Heart right ventricle (tissue), 16 donors: Measurements from ENCODE around the gene HAPLN1. TPM values are rescaled to one million over a fixed set of nuclear protein-coding genes. Genes with fewer than 3 reads are reported as not detected.

Source experiments
- ATAC-seq, 8 donors: fragments of 200-7000 bp; cut with Tn5 transposase; one replicate each; pipeline ENCODE4 v1.9.1; 2020; ENCODE audit warnings: mild to moderate bottlenecking in 8 of 8, moderate library complexity in 8 of 8, moderate number of reproducible peaks in 1 of 8
- DNase-seq, 2 donors: peaks; one replicate each; pipeline ENCODE4 v3.0.0-alpha.2; 2020
- H3K27ac ChIP-seq, 10 donors: fragments of 200-600 bp; sonication (generic) in 2 of 10; one replicate each; pipeline versions ENCODE4 v1.5.0 to v1.8.0; 2020 to 2022; ENCODE audit warnings: mild to moderate bottlenecking in 3 of 10
- H3K27me3 ChIP-seq, 7 donors: fragments of 200-600 bp; one replicate each; pipeline ENCODE4 v1.8.0; 2021 to 2022; ENCODE audit warnings: mild to moderate bottlenecking in 2 of 7
- H3K36me3 ChIP-seq, 9 donors: fragments of 200-600 bp; sonication (generic) in 1 of 9; one replicate each; pipeline versions ENCODE4 v1.5.0 to v1.8.0; 2020 to 2022; ENCODE audit warnings: mild to moderate bottlenecking in 2 of 9
- H3K4me1 ChIP-seq, 9 donors: fragments of 200-600 bp; sonication (generic) in 1 of 9; one replicate each; pipeline versions ENCODE4 v1.5.0 to v1.8.0; 2020 to 2022; ENCODE audit warnings: mild to moderate bottlenecking in 4 of 9
- H3K4me3 ChIP-seq, 10 donors: fragments of 200-600 bp; sonication (generic) in 2 of 10; one replicate each; pipeline versions ENCODE4 v1.5.0 to v1.8.0; 2020 to 2022; ENCODE audit warnings: mild to moderate bottlenecking in 7 of 10, moderate library complexity in 2 of 10
- H3K9me3 ChIP-seq, 11 donors: fragments of 200-600 bp in 10 of 11; sonication (generic) in 2 of 11; one replicate each; pipeline versions ENCODE4 v1.5.0 to v1.8.0; 2013 to 2022; ENCODE audit warnings: mild to moderate bottlenecking in 2 of 11, control low read depth in 1 of 11, moderate library complexity in 1 of 11
- WGBS, 2 donors: extraction: QIAGEN DNeasy Blood & Tissue Kit; methylation state at CpG; one replicate each; pipeline ENCODE4 v1.1.7; 2013; ENCODE audit warnings: inconsistent platforms in 1 of 2; 5-methylcytosine and 5-hydroxymethylcytosine counted together
- intact Hi-C, 10 donors: fragments of 100-400 bp; cut with DNase I; formaldehyde crosslinking; loops; one replicate each; pipeline versions ENCODE4 v1.11.1 to v1.14.2; 2022
- polyA plus RNA-seq, 2 donors: library from polyadenylated mRNA; stranded (reverse); fragments of 200-250 nt; gene quantifications; one replicate each; pipeline ENCODE4 v1.2.3, GENCODE V29; 2013
- total RNA-seq, 10 donors: library from RNA; stranded (reverse); fragmentation: NEBNext Ultra II Directional in 3 of 10; extraction: Animal tissue kit (Norgen Biotek cat#: 25700) in 3 of 10; gene quantifications; one replicate each; pipeline versions ENCODE4 v1.2.1 to v1.2.4, GENCODE V29; 2021 to 2023
- TF ChIP-seq, protein P1 (sequence below), 9 donors: fragments of 200-600 bp; sonication (generic) in 2 of 9; IDR thresholded peaks; one replicate each; pipeline versions ENCODE4 v1.5.0 to v1.8.0; 2021 to 2022; ENCODE audit warnings: antibody characterized with exemption in 9 of 9, mild to moderate bottlenecking in 5 of 9, moderate library complexity in 1 of 9
- donor health status: Arrhythmogenic right ventricular cardiomyopathy.
- donor health status: ischemic (EF 13 %, LVEDD 7.1; RV severe dilation, severe dysfunction).
- donor health status: healthy with polysubstance abuse.
- donor health status: DM: no; HTN: yes; CAD: no.
- donor health status: DM: no; HTN: no; CAD: no.
- donor health status: ischemic (EF 25% LVEDD 6.9; RV normal size, moderate dysfunction).
- donor health status: ischemic (EF 25% LVEDD 5.7; RV mildly dilated, moderate dysfunction).
- donor health status: healthy.
- donor health status: DM: yes; HTN: yes; CAD: no.
- donor health status: Ischemic cardiomyopathy.
- donor health status: ischemic (EF 35%, LVEDD 5.7; RV mildly dilated, moderate dysfunction).
- donor health status: nonischemic (EF 11% LVEDD 7.7; RV severe dilation, severe dysfunction).
- donor health status: DM: yes; HTN: yes; CAD: no.
- donor health status: PGD.
- donor health status: ischemic (EF 29% LVEDD 5.4; RV normal size, mild dysfunction).
- donor health status: nonischemic (EF 23%, LVEDD 6.1; RV moderate dilation, normal function).

HAPLN1 gene
- total and polyA plus RNA-seq, 12 donors, result 0.07 to 4.4 (median 1.0) TPM; not detected in 1

DNA sequence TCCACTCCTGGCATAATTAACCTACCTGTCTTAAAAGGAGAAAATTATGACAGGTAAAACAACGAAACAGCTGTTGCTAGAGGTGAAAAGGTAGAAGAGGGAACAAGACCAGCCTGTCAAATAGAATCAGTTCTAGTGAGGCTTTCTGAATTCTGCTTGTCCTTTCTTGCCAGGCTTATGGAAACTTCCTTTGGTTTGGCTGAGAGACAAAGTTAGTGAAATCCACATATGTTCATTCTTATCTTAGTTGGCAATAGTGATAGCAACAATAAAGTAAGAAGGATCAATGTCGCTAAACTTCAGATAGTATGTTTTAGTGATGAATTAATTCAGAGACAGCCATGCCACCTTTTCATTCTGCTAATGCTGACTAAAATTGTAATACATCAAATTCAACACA is 34.4 kb downstream of the HAPLN1 start:
- Histone ChIP-seq H3K9me3 (no peaks in the 10 kb centered on the region), H3K4me3 (no peak overlapping the region), H3K4me1 (no peaks in the 10 kb centered on the region), H3K27ac (no peak overlapping the region), H3K36me3 (no peaks in the 10 kb centered on the region), H3K27me3 (peaks cover 0 to 4% (median 0%) of the 10 kb centered on the region in 7 donors)
- ATAC-seq (no peak), DNase-seq (no peak)
- intact Hi-C loops, result no loop called here
- WGBS, 2 donors, result 84 to 85% methylated on average over 2 of the region's 2 CpGs
- TF ChIP-seq, protein P1, sequence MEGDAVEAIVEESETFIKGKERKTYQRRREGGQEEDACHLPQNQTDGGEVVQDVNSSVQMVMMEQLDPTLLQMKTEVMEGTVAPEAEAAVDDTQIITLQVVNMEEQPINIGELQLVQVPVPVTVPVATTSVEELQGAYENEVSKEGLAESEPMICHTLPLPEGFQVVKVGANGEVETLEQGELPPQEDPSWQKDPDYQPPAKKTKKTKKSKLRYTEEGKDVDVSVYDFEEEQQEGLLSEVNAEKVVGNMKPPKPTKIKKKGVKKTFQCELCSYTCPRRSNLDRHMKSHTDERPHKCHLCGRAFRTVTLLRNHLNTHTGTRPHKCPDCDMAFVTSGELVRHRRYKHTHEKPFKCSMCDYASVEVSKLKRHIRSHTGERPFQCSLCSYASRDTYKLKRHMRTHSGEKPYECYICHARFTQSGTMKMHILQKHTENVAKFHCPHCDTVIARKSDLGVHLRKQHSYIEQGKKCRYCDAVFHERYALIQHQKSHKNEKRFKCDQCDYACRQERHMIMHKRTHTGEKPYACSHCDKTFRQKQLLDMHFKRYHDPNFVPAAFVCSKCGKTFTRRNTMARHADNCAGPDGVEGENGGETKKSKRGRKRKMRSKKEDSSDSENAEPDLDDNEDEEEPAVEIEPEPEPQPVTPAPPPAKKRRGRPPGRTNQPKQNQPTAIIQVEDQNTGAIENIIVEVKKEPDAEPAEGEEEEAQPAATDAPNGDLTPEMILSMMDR (IDR thresholded peaks at IDR 0.05), result no peak

- Histone ChIP-seq H3K4me1 (no peaks in the 10 kb centered on the region), H3K36me3 (no peaks in the 10 kb centered on the region), H3K9me3 (no peaks in the 10 kb centered on the region), H3K27me3 (no peaks in the 10 kb centered on the region), H3K4me3 (no peak overlapping the region), H3K27ac (no peak overlapping the region)
- 63 to 75% methylated on average over 2 of the region's 2 CpGs for WGBS, 2 donors
- TF ChIP-seq, protein P1 (IDR thresholded peaks at IDR 0.05), result no peak
- no peak for ATAC-seq
- intact Hi-C loops, result no loop called here
- DNase-seq, result no peak
Measured at GRCh38 chr5:83683836-83684235, 36.8 kb downstream of the HAPLN1 start.

DNA sequence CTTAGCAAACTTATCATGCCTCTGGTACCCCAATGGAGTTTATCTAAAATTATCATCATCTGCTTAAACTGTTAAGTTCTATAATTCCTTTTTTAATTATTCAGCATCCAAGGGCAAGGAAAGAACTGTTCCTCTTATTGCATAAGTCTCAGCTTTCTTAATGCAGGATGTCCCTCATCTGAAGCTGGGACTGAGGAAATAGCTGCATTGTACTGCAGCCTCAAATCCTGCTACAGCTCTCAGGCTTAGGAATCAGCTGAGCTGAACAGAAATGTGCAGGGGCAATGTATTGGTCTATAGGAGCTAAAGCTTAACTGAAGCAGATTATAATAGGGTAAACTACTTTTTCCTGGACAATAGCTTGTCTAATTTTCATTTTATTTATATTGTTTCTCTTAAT is 48.0 kb downstream of the HAPLN1 start:
- H3K4me1 ChIP-seq, result no peaks in the 10 kb centered on the region
- H3K27me3 ChIP-seq, result peaks cover 0 to 10% (median 0%) of the 10 kb centered on the region in 7 donors
- H3K4me3 ChIP-seq, result no peak overlapping the region
- DNase-seq (no peak), ATAC-seq (no peak)
- TF ChIP-seq, protein P1 (IDR thresholded peaks at IDR 0.05), result no peak
- no peak overlapping the region for H3K27ac ChIP-seq
- H3K36me3 ChIP-seq, result no peaks in the 10 kb centered on the region
- H3K9me3 ChIP-seq, result no peaks in the 10 kb centered on the region
- intact Hi-C loops, result no loop called here

DNA sequence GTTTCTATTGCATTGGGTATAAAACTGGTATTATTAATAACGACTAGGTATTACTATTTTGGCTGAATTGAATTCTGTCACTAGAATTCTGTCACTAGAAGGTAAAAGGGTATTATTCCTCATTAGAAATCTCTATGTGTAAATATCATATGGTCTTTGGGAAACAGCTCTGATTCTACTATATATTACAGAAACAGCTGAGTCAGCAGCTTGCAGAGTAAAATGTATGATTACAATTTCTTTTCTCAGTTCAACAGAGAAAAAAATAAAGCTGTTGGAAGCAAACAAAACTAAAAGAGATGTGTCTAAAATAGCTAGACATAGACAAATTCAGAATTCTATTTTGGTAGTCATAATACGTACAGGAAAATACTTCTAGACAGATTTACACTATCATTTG is 48.5 kb downstream of the HAPLN1 start:
- ATAC-seq, result no peak

More for the DNA sequence above, 48.5 kb downstream of the HAPLN1 start:
- Histone ChIP-seq H3K4me3 (no peak overlapping the region), H3K4me1 (no peaks in the 10 kb centered on the region), H3K27ac (no peak overlapping the region), H3K27me3 (peaks cover 0 to 10% (median 0%) of the 10 kb centered on the region in 7 donors), H3K9me3 (no peaks in the 10 kb centered on the region), H3K36me3 (no peaks in the 10 kb centered on the region)
- DNase-seq, result no peak
- TF ChIP-seq, protein P1 (IDR thresholded peaks at IDR 0.05), result no peak
- intact Hi-C loops, result no loop called here
- 66 to 69% methylated on average over 2 of the region's 2 CpGs for WGBS, 2 donors
